HG02798 (cell line): ENCODE results near the gene UROS.

Source experiments
- ATAC-seq: cut with Tn5 transposase; IDR thresholded peaks from one replicate; pipeline ENCODE4 v1.9.1; 2021; ENCODE audit warnings: mild to moderate bottlenecking; ENCODE audit not compliant: unreplicated experiment, poor library complexity

The UROS gene

DNA sequence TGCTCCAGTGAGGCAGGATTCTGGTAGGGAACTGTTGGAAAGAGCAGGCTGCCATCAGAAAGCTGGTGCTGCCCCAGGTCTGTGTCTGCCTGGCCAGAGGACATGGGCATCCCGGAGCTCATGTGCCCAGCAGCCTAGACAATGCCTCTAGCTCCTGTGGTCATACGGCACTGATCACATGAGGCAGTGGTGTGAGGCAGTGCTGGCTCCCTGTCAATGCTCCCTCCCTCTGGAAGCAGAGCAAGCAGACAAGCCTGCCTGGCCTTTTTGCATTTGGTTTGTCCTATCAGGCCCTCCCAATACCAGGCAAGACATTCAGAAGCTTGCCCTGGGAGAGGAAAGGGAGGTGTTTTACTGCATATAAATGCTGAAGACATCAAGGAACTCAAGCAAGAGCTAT is 27.9 kb downstream of the UROS start:
- no peak for ATAC-seq

GRCh38 chr10:125792342-125793300 is 30.4 kb downstream of the UROS start:
- no peak for ATAC-seq

DNA sequence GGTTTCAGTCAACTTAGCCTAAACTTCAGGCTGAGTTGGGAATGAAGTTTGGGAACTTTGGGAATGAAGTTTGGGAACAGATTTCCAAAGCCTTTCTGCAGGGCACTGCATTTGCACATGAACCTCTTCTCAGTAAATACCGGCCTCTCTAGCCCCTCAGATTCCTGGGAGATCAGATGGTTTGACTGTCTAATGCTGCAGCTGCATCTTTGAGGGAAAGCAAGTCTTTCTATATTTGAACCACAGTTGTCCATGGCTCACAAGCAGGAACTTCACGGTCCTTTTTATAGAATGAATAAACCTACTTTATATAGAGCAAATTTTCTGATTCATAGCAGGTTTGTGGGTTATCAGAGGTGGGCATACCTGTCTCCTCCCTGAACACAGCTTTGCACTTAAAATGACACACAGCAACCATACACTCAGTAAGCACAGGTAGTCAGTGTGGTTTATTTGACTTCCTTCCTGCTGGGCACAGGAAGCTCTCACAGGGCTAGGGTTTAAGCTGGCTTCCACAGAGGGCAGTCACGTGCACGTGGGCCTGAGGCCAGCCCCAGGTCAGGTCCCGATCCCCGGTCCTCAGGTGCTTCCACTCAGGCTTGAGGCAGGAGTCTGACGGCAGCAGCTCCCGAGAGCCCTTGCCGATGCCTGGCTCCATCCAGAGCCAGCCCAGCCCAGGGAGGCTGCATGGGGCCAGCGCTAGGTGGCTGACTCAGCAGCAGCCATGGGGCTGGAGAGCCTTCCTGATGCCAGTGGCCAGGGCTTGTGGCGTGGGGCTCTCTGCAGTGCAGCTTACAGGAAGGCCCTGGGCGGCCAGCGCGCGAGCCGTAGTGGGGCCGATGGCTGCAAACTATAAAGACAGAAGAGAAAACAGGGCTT is 34.7 kb downstream of the UROS start:
- no peak for ATAC-seq

DNA sequence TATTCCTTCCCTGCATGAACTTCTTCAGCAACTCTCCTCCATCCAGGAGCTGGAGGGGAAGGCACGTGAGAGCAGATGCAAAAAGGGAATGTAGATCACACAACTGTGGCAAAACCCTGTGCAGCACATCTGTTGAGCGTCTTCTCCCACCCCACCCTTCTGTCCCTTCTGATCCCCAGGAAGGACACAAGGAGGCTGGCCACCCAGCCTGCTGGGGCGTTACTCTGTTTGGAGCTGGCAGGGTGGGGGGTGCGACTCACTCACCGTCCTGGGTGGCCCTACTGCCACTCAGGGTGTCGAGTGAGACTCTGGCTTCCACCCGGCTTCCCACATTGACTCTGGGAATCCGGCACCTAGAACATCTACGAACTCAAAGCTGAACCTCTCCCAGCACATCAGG is 37.3 kb downstream of the UROS start:
- ATAC-seq: no peak

GRCh38 chr10:125783957-125784356 is 39.1 kb downstream of the UROS start:
- peak; percentile 71 for ATAC-seq

DNA sequence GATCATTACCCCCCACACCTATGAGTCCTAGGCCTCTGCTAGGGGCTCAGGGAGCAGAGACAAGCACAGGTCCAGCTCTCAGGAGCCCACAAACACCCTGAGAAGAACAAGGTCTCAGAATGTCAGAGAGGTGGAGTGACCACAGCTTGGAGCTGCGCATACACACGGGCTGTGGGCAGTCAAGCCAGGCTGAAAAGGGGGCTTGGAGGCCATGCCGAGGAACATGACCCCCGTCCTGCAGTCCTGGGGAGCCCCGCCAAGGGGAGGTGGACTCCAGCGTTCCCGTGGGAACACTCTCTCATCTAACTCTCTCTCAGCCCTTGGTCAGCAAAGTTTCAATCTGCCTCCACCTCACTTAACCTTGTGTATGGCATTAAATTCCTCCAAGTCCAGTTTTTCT is 39.6 kb downstream of the UROS start:
- no peak for ATAC-seq

DNA sequence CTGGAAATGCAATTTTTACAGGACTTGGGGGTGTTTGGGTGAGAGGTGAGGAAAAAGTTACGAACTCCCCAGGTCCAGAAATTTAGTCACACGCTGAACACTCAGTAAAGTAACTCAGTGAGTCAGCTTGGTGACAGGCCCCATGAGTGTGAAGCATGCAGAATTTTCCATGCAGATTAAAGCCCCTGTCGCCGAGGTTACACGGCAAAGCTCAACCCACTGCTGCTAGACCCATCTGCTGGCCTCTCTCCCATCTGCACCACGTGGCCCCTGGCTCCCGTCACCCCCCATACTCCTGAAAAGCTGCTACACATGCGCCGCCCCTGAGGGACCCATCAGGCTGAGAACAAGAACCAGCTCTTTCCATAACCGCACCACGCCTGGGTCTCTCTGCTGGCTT is 40.4 kb downstream of the UROS start:
- ATAC-seq: no peak

GRCh38 chr10:125782054-125782453 is 41.0 kb downstream of the UROS start:
- ATAC-seq: no peak

GRCh38 chr10:125781374-125781773 is 41.7 kb downstream of the UROS start:
- no peak for ATAC-seq

DNA sequence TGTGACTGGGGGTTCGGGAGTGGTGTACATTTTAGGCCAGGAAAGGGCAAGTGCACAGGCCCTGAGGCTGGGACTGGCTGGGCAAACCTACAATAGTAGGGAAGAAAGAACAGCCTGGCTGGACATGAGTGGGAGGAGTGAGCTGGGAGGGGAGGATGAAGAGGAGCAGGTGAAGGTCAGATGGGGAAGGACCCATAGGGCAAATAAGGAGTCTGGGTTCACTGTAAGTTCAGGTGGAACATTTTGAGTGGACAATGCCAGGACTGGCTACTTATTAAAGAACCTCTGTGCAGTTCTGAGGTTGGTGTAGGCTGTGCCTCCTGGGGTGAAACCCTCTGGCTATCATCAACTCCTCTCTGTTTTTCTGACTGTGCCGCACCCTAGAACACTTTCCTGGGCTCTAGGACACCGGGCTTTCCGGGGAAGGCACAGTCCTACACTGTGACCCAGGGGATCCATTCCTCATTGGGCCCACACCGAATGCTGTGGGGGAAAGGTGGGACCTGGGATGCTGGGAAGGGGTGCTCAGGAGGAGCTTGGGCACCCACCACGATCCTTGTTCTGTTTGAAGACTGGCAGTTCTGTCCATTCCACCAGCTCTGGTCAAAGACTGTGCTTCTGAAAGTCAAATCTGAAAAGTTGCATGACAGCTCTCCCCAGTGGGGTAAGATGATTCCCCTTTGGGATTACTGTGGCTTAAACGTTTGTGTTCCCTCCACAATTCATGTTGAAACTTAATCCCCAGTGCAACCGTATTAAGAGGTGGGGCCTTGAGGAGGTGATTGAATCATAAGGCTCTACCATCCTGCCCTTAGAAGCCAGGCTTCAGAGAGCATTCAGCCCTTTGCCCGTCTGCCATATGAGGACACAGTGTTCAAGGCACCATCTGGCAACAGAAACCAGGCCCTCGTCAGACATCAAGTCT is 43.4 kb downstream of the UROS start:
- ATAC-seq: no peak

- ATAC-seq: no peak
Observed at GRCh38 chr10:125778556-125778955, 44.5 kb downstream of the UROS start.

DNA sequence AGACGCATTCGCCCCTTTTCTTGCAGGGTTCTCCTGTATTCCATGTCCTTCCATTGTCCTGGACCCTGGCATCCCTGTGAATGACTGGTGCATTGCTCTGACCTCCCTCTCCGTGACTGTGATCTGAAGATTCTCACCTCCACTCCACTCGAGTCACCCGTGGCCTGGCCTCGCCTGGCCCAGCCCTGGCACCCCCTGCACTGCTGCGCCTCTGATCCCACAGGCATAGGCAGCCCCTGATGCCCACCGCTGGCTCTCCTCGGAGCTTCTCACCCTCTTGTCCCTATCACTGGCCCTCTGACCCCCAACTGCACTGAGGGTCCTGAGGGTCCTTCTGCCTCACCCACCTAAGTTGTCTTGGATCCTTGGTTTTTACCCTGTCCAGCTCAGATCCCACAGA is 45.3 kb downstream of the UROS start:
- no peak for ATAC-seq

DNA sequence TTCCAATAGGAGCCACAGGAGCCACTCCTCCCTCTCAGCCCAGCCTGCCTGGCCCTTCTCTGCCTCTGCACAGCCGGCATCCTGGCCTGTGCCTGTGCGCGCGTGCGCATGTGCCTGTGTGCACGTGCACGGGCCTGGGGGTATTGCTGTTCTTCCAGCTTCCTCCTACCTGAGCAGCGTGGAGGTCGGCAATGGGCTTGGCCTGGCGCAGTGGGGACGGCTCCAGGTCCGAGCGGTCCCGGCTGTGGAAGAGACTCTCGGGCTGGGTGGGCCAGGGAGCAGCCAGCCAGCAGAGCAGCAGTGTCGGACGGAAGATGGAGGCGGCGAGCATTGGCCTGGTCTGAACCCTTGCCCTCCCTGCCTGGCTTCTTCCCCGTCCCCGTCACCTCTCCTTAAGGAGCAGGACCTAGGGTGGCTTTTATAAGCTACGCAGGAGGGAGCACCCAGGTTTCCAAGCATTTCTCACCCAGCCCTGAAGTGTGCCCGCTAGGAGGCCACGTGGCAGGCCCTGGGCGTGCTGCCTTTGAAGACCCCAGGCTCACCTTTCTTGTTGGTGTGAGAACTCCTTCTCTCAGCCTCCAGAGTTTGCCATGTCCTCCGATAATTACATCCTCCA is 47.5 kb downstream of the UROS start, which contains the start of gene MMP21:
MMP21 (minus strand) TSS at position 331 of the 616 bp plus-strand sequence; CDS start at position 331, 0 bp downstream.
- ATAC-seq: no peak

DNA sequence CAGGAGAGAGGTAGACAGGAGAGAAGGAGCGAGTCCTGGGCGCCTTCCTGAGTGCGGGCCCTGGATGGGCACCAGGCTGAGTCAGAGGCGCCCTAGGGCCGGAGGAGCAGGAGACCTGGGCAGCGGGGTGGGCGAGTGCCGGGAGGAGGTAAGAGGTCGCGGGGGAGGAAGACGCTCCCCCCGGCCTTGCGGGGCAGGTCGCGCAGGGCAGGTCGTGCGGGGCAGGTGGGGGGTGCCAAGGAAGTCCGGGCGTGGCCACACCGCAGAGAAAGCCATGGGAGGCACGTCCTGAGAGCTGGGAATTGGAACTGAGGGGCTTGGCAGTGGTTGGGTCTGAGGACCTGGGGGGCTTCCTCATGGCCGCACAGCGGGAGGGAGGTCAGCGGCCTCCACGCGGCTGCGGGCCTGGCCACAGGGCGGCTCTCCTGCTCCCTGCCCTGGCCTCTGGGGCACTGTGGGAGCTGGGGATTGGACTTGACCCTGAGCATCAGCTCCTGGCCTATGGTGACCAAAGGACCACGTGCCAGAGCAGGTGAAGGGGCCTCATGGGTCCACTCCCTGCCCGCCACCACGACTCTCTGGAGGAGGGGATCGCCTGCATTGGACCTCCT is 48.4 kb downstream of the UROS start:
- ATAC-seq: no peak

GRCh38 chr10:125773687-125774543 is 49.1 kb downstream of the UROS start:
- ATAC-seq: no peak

GRCh38 chr10:125772864-125773180 is 50.2 kb downstream of the UROS start:
- no peak for ATAC-seq

DNA sequence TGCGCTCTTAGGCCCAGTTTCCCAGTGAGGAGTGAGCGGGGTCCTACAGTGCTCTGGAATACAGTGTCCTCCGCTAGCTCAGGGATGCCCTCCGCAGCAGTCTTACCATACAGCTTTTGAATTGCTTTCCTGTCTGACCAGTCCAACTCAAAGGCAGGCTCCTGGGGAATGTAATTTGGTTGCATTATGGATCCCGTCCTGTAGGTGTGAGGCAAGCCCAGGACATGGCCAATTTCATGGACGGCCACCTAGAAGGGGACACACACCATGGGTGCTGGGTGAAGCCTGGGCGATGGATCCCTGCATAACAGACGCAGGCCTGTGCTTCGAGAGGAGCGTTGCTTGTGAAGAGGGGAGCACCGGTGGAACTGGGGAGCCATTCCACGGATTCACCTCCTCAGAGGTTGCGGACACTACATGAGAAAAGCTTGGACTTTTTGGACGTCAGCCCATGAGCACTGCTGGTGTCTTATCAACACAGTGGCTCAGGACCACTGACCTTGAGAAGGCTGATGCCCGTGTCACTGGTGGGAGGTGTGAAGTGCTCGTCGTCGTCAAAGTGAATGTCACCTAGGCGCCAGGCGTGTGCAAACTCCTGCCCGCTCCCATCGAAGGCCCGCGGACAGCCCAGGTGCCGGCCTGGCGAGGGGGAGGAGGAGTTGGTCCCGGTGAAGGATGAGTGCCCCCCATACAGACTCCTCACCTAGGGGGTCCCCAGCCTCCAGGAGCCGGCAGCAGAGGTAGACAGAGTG is 50.8 kb downstream of the UROS start:
- no peak for ATAC-seq

DNA sequence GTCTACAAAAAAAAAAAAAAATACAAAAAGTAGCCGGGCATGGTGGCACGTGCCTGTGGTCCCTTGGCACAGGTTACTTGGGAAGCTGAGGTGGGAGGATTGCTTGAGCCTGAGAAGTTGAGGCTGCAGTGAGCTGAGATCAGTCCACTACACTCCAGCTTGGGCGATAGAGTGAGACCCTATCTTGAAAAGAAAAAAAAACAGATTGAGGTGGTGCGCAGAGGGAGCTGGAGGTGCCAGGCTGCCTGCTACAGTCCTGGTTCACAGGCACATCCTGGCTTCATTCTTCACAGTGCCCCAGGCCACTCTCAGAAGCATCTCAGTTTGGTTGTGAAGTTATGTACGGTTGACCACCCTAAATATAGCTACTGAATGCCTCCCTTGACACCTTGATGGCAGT is 52.2 kb downstream of the UROS start:
- no peak for ATAC-seq
